NCI-H1105 treated with DMSO at 0.1 percent for 48 hours (cell line): ENCODE measurements around the gene PI4KA.
A peak's percentile ranks its signal among the peaks of the same experiment; 100 is the strongest.

Experiments used
- DNase-seq: peaks from one replicate; lab custom pipeline; 2025; lab: John Stamatoyannopoulos, UW

PI4KA gene

GRCh38 chr22:20793748-20794649 lies 64.6 kb downstream of the PI4KA start:
- DNase-seq, result no peak

GRCh38 chr22:20792966-20793728 lies 65.5 kb downstream of the PI4KA start:
- DNase-seq, result no peak

GRCh38 chr22:20792221-20792965 lies 66.2 kb downstream of the PI4KA start:
- no peak for DNase-seq

- DNase-seq, result no peak
Observed at GRCh38 chr22:20788627-20789344, 69.8 kb downstream of the PI4KA start.

- DNase-seq, result no peak
Observed at GRCh38 chr22:20787746-20788626, 70.6 kb downstream of the PI4KA start.

- DNase-seq, result no peak
Observed at GRCh38 chr22:20787223-20787622, 71.4 kb downstream of the PI4KA start.

GRCh38 chr22:20786536-20786979 lies 72.1 kb downstream of the PI4KA start:
- DNase-seq, result no peak

- no peak for DNase-seq
Observed at GRCh38 chr22:20786048-20786447, 72.6 kb downstream of the PI4KA start.

- no peak for DNase-seq
Observed at GRCh38 chr22:20785415-20785814, 73.2 kb downstream of the PI4KA start.

GRCh38 chr22:20783844-20784723 lies 74.5 kb downstream of the PI4KA start:
- DNase-seq, result peak; percentile 26

GRCh38 chr22:20783300-20783673 lies 75.3 kb downstream of the PI4KA start:
- no peak for DNase-seq

GRCh38 chr22:20782596-20783299 lies 75.9 kb downstream of the PI4KA start:
- DNase-seq, result no peak

GRCh38 chr22:20782083-20782482 lies 76.5 kb downstream of the PI4KA start:
- DNase-seq, result no peak

GRCh38 chr22:20781272-20781990 lies 77.2 kb downstream of the PI4KA start:
- no peak for DNase-seq

GRCh38 chr22:20779818-20780158 lies 78.8 kb downstream of the PI4KA start:
- no peak for DNase-seq

GRCh38 chr22:20779014-20779817 lies 79.4 kb downstream of the PI4KA start:
- no peak for DNase-seq

- DNase-seq, result peak; percentile 10
Observed at GRCh38 chr22:20777420-20778177, 81.0 kb downstream of the PI4KA start.
